ENCODE results near the gene ZNF184. TPM values are rescaled to one million over a fixed set of nuclear protein-coding genes. Genes with fewer than 3 reads are reported as not detected.
A peak's percentile ranks its signal among the peaks of the same experiment; 100 is the strongest.

The ZNF184 gene
- total RNA-seq, 1 experiment from 2014 or later = 9.4 TPM

- intact Hi-C loops (cut with micrococcal nuclease) = no loop called here
- BruUV-seq (replicated peaks) = no TSS peak
- TF ChIP-seq SIN3A (IDR thresholded peaks at IDR 0.05; ENCODE audit: low read depth) (no peak), REST (IDR thresholded peaks at IDR 0.05; ENCODE audit: low read depth) (no peak), FOSL1 (IDR thresholded peaks at IDR 0.05; ENCODE audit: low read depth) (peak; percentile 32; the same call in 1 of the 2 replicates), MAX (IDR thresholded peaks at IDR 0.05) (0 out of 2 replicates have a peak, but pooled peaks have one; percentile 27), ATF3 (IDR thresholded peaks at IDR 0.05) (no peak), JUND (IDR thresholded peaks at IDR 0.05) (no peak), SRF (IDR thresholded peaks at IDR 0.05; ENCODE audit: low read depth) (no peak), CEBPB (IDR thresholded peaks at IDR 0.05; ENCODE audit: low read depth) (no peak), YY1 (IDR thresholded peaks at IDR 0.05; ENCODE audit: extremely low read depth, insufficient replicate concordance, low read depth, low read length) (no peak), EGR1 (IDR thresholded peaks at IDR 0.05; ENCODE audit: low read depth) (no peak), ZBTB33 (IDR thresholded peaks at IDR 0.05; ENCODE audit: extremely low read depth, insufficient replicate concordance, low read length) (no peak), CBX3 (IDR thresholded peaks at IDR 0.05; ENCODE audit: low read depth) (peak; percentile 72; the same call in 1 of the 2 replicates)
- H4K20me1 ChIP-seq (ENCODE audit: insufficient read depth) = no peaks in the 10 kb centered on the region
- no peak for DNase-seq (ENCODE audit: low read depth, low spot score)
- H3K9ac ChIP-seq (ENCODE audit: low read length) = no peak overlapping the region
- ChIA-PET POLR2A (interaction anchor here (1.2 kb wide), 1 partner anchor 34 kb away, joined by 3 read pairs; the partner anchor contains the start of gene ZNF184), CTCF (interaction anchor here (2.0 to 3.8 kb wide), 2 partner anchors 12 to 245 kb away, joined by 11 to 12 read pairs; no protein-coding TSS in a partner anchor), RAD21 (ENCODE audit: low non-redundant PET in 1 of 2, low total read pairs in 2 of 2, uncharacterized antibody in 2 of 2, unreplicated experiment in 2 of 2) (no interaction called here)
- H3K27me3 ChIP-seq (ENCODE audit: insufficient read depth, low read length) = no peaks in the 10 kb centered on the region
- no peaks in the 10 kb centered on the region for H3K9me3 ChIP-seq (ENCODE audit: control insufficient read depth in 1 of 2, insufficient read depth in 1 of 2, low read depth in 1 of 2, low read length in 2 of 2)
- no peak overlapping the region for H3K27ac ChIP-seq (ENCODE audit: low read depth, low read length)
- no peak overlapping the region for H3K4me3 ChIP-seq (replicated peaks in 1 of 2; ENCODE audit: low read depth in 1 of 2, low read length in 2 of 2)
- H2AFZ ChIP-seq (ENCODE audit: low read depth, low read length, poor library complexity, severe bottlenecking) = peak overlapping the region; percentile 78
- no peaks in the 10 kb centered on the region for H3K36me3 ChIP-seq (ENCODE audit: control insufficient read depth in 1 of 2, insufficient read depth in 2 of 2, low read length in 2 of 2)
- no peak for ATAC-seq
- H3K9me2 ChIP-seq (ENCODE audit: insufficient read depth) = no peaks in the 10 kb centered on the region
- H3K79me2 ChIP-seq (ENCODE audit: insufficient read depth, low read length) = no peaks in the 10 kb centered on the region
- peak overlapping the region; percentile 40 for H3K4me2 ChIP-seq (ENCODE audit: low read length)
- peaks cover 7 to 30% of the 10 kb centered on the region in 2 experiments; a peak in 3 of 4 replicates for H3K4me1 ChIP-seq (ENCODE audit: control insufficient read depth in 1 of 2, insufficient read depth in 2 of 2, low read length in 2 of 2)
Measured at GRCh38 chr6:27507041-27507956, 34.4 kb upstream of the ZNF184 start.

Measured in HCT116 (cell line).